NCI-H1105 (cell line): ENCODE data around the gene NAXE.
"Not testable (repeated sequence)": the region's sequence is repeated elsewhere in the genome, so short reads cannot be mapped to it uniquely, and the experiment has no call there.

Experiments
- DNase-seq: peaks from one replicate; lab custom pipeline; 2025; lab: John Stamatoyannopoulos, UW

Gene NAXE

DNA sequence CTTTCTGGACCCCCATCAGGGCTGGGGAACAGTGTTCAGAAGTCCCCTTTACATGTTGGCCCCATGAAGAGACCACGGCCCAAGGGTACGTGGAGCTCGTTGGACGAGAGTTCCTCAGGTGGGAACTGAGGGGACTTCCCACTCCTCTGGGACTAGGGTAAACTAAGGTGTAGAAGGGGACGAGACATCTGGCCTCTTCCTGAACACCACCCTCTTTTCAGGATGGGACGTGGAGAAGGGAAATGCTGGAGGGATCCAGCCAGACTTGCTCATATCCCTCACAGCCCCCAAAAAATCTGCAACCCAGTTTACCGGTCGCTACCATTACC is 2.0 kb downstream of the NAXE start:
- DNase-seq, result no peak

- no peak for DNase-seq
Observed at GRCh38 chr1:156594190-156594589, 2.6 kb downstream of the NAXE start.

- DNase-seq, result no peak
Observed at GRCh38 chr1:156595016-156595415, 3.4 kb downstream of the NAXE start.

- DNase-seq, result no peak
Observed at GRCh38 chr1:156596426-156596825, 4.8 kb downstream of the NAXE start.

GRCh38 chr1:156598125-156598524 is 6.5 kb downstream of the NAXE start:
- DNase-seq, result no peak

DNA sequence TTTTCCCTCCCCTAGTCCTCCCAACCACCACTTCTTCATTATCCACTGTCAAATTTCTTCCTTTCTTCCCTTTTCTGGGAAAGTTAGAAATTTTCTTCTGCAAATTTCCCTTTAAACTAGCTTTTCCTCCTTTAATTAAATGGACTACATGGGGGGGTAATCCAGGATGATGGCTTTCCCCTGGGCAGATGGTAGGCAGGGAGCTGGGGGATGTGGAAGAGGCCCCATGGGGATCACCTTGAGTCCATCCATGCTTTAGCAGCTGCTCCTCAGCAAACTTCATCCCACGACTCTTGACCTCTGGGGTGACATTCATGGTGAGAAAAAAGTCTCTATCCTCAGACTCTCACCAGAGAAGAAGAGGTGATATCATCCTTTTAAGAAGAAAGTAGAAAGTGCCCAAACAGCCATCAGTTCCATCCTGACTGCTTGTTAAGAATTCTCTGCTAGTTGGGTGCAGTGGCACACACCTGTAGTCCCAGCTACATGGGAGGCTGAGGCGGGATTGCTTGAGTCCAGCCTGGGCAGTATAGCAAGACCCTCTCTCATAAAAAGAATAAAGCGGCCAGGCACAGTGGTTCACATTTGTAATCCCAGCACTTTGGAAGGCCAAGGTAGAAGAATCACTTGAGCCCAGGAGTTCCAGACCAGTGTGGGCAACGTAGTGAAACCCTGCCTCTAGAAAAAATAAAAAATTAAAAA is 7.3 kb downstream of the NAXE start:
- DNase-seq, result no peak

GRCh38 chr1:156599811-156600210 is 8.2 kb downstream of the NAXE start:
- DNase-seq, result no peak

DNA sequence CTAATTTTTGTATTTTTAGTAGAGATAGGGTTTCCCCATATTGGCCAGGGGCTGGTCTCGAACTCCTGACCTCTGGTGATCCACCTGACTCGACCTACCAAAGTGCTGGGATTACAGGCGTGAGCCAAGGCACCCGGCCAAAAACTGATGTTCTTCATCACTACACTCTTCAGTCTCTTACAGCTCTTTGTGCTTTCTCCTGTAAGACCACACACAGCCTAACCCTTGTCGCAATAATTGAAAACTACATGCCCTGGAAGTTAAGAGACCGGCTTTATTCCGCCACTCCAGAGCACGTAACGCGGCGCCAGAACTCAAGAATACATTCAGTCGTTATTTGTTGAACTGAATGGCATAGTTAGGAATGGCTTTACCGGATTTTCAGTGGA is 9.2 kb downstream of the NAXE start:
- no peak for DNase-seq

GRCh38 chr1:156601122-156601830 is 9.7 kb downstream of the NAXE start, which contains the start of gene GPATCH4:
Gene GPATCH4 (minus strand): TSS chr1:156601479.
- peak; percentile 80 for DNase-seq

DNA sequence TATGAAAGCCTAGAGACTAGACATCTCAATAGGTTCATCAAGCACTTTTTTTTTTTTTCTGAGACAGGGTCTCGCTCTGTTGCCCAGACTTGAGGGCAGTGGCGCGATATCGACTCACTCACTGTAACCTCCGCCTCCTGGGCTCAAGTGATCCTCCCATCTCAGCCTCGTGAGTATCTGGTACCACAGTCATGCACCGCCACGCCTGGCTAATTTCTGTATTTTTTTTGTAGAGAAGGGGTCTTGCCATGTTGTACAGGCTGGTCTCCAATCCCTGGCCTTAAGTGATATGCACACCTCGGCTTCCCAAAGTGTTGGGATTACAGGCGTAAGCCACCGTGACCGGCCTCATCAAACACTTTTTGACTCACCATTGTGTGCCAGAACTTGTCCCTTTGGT is 10.3 kb downstream of the NAXE start:
- no peak for DNase-seq

DNA sequence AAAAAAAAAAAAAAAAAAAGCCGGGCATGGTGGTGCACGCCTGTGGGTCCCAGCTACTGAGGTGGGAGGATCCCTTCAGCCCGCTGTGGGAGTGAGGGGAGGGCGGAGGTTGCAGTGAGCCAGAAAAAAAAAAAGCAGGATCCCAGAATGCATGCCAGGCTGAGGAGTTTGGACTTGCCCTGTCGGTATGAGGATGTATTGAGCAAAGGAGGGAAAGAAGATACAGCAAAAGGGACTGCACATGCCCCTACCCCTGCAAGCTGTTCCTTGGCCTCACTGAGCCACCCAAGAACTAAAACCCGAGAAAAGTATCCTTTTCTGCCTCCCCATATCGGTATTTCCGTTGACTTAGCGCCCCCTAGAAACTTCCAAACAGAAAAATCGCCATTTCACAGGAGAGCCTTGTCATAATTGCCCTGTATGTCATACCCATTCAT is 11.0 kb downstream of the NAXE start:
- no peak for DNase-seq

- DNase-seq, result not testable (repeated sequence)
Observed at GRCh38 chr1:156607344-156607743, 15.8 kb downstream of the NAXE start.

- DNase-seq, result peak; percentile 59
Observed at GRCh38 chr1:156608036-156608674, 16.6 kb downstream of the NAXE start.

GRCh38 chr1:156608981-156609380 is 17.4 kb downstream of the NAXE start:
- DNase-seq, result peak; percentile 55

DNA sequence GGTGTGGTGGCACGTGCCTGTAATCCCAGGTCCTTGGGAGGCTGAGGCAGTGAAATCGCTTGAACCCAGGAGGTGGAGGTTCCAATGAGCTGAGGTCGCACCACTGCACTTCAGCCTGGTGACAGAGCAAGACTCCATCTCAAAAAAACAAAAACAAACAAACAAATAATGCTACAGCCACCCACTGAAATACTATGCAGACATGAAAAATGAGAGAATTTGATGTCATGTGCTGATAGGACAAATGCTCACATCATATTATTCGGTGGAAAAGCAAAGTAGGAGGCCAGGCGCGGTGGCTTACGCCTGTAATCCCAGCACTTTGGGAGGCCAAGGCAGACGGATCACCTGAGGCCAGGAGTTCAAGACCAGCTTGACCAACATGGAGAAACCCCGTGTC is 18.5 kb downstream of the NAXE start:
- not testable (repeated sequence) for DNase-seq

GRCh38 chr1:156612666-156613065 is 21.1 kb downstream of the NAXE start:
- DNase-seq, result no peak

- no peak for DNase-seq
Observed at GRCh38 chr1:156615946-156616345, 24.4 kb downstream of the NAXE start.

DNA sequence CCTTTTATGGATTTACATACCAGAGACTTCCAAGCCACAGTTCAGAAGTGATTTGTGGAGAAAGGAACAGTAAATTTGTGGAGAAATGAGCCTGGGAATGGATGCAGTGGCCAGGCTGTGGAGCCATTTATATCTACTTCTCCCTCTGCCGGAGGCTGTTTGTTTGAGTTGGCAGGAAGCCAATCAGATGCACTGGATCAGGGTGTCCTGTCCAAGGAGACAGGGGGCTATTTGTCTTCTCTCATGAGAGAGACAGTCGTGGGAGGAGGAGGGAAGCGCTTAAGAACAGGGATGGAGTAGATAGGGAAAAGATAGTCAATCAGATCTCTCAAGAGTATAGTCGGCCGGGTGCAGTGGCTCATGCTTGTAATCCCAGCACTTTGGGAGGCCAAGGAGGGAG is 24.9 kb downstream of the NAXE start:
- peak; percentile 63 for DNase-seq

GRCh38 chr1:156618853-156619581 is 27.4 kb downstream of the NAXE start, which contains the start of gene HAPLN2:
Gene HAPLN2 (plus strand): TSS chr1:156619415. CDS start chr1:156623491, 4,076 bp downstream.
- DNase-seq, result peak; percentile 19

- no peak for DNase-seq
Observed at GRCh38 chr1:156619582-156619955, 28.0 kb downstream of the NAXE start.

- DNase-seq, result no peak
Observed at GRCh38 chr1:156622581-156623297, 31.2 kb downstream of the NAXE start.
